Neuronal stem cell (in vitro differentiated cells): ENCODE results near the gene SORCS1.

Experiments used
- DNase-seq: peaks from one replicate; pipeline ENCODE4 v3.0.0-alpha.2; 2013; ENCODE audit warnings: low spot score
- H2AFZ ChIP-seq: one replicate; pipeline ENCODE4 v1.6.1; 2013; ENCODE audit warnings: mild to moderate bottlenecking, low read length, inconsistent platforms
- H2AK5ac ChIP-seq: 2 replicates; pipeline ENCODE4 v1.6.1; 2013; ENCODE audit warnings: low read depth, mild to moderate bottlenecking, inconsistent platforms, low read length, moderate library complexity, mixed read lengths
- H2BK120ac ChIP-seq: 2 replicates; pipeline ENCODE4 v1.6.1; 2013; ENCODE audit warnings: low read depth, mild to moderate bottlenecking, inconsistent platforms, low read length, moderate library complexity, mixed read lengths
- H2BK12ac ChIP-seq: one replicate; pipeline ENCODE4 v1.6.1; 2013; ENCODE audit warnings: low read length, inconsistent platforms
- H2BK15ac ChIP-seq: 2 replicates; pipeline ENCODE4 v1.6.1; 2013; ENCODE audit warnings: mild to moderate bottlenecking, low read length, inconsistent platforms, mixed read lengths
- H2BK5ac ChIP-seq: one replicate; pipeline ENCODE4 v1.6.1; 2013; ENCODE audit warnings: inconsistent platforms, mild to moderate bottlenecking, low read length, moderate library complexity
- H3K14ac ChIP-seq: one replicate; pipeline ENCODE4 v1.6.1; 2013; ENCODE audit warnings: low read length, inconsistent platforms
- H3K18ac ChIP-seq: 2 replicates; pipeline ENCODE4 v1.6.1; 2013; ENCODE audit warnings: low read length, inconsistent platforms
- H3K23ac ChIP-seq: 2 replicates; pipeline ENCODE4 v1.6.1; 2013; ENCODE audit warnings: low read depth, mild to moderate bottlenecking, mixed read lengths, low read length, inconsistent platforms; ENCODE audit not compliant: poor library complexity
- H3K27ac ChIP-seq: replicated peaks from 3 replicates; pipeline ENCODE4 v1.5.1; 2013; ENCODE audit warnings: low read length, inconsistent platforms
- H3K27me3 ChIP-seq, 3 experiments: 2 replicates each; pipeline ENCODE4 v1.6.1; 2013; ENCODE audit warnings: low read length in 3 of 3, mild to moderate bottlenecking in 2 of 3, inconsistent platforms in 1 of 3, low read depth in 1 of 3, mixed read lengths in 1 of 3, moderate library complexity in 1 of 3; ENCODE audit not compliant: control insufficient read depth in 3 of 3, insufficient read depth in 3 of 3
- H3K36me3 ChIP-seq, 2 donors: replicated peaks in 1 of 2; 2 replicates each; pipeline ENCODE4 v1.6.1; 2013; ENCODE audit warnings: low read length in 2 of 2; ENCODE audit not compliant: control insufficient read depth in 2 of 2, insufficient read depth in 2 of 2
- H3K4ac ChIP-seq: 2 replicates; pipeline ENCODE4 v1.6.1; 2013; ENCODE audit warnings: inconsistent platforms, mild to moderate bottlenecking, low read length, moderate library complexity
- H3K4me1 ChIP-seq, 2 donors: 1 replicate in 1 of 2; 2 replicates in 1 of 2; pipeline ENCODE4 v1.6.1; 2013; ENCODE audit warnings: low read length in 2 of 2, low read depth in 1 of 2; ENCODE audit not compliant: control insufficient read depth in 2 of 2, insufficient read depth in 1 of 2
- H3K4me2 ChIP-seq: one replicate; pipeline ENCODE4 v1.6.1; 2013; ENCODE audit warnings: mild to moderate bottlenecking, low read length, inconsistent platforms; ENCODE audit not compliant: insufficient read depth, poor library complexity, severe bottlenecking
- H3K4me3 ChIP-seq, 2 donors: 2 replicates each; pipeline ENCODE4 v1.5.1; 2013; ENCODE audit warnings: low read length in 2 of 2, mild to moderate bottlenecking in 2 of 2, inconsistent platforms in 1 of 2, moderate library complexity in 1 of 2
- H3K79me1 ChIP-seq: one replicate; pipeline ENCODE4 v1.6.1; 2013; ENCODE audit warnings: low read depth, mild to moderate bottlenecking, inconsistent platforms, low read length, moderate library complexity
- H3K9ac ChIP-seq: one replicate; pipeline ENCODE4 v1.6.1; 2013; ENCODE audit warnings: mild to moderate bottlenecking, low read depth, low read length, inconsistent platforms; ENCODE audit not compliant: poor library complexity
- H3K9me3 ChIP-seq, 2 donors: replicated peaks in 1 of 2; 2 replicates each; pipeline versions ENCODE3 to v1.6.1; 2013; ENCODE audit warnings: low read length in 2 of 2, mild to moderate bottlenecking in 2 of 2, inconsistent platforms in 1 of 2, low read depth in 1 of 2, mixed read lengths in 1 of 2, moderate library complexity in 1 of 2; ENCODE audit not compliant: control insufficient read depth in 2 of 2, insufficient read depth in 1 of 2
- H4K8ac ChIP-seq: one replicate; pipeline ENCODE4 v1.6.1; 2013; ENCODE audit warnings: low read depth, mild to moderate bottlenecking, inconsistent platforms, low read length, moderate library complexity
- H4K91ac ChIP-seq: one replicate; pipeline ENCODE4 v1.6.1; 2013; ENCODE audit warnings: low read length, low read depth, mild to moderate bottlenecking, inconsistent platforms; ENCODE audit not compliant: poor library complexity
- WGBS, 2 donors: extraction: QIAGEN DNeasy Blood & Tissue Kit; methylation state at CpG; one replicate each; pipeline ENCODE4 v1.1.7; 2013; ENCODE audit warnings: missing lambda C conversion rate in 2 of 2, mixed read lengths in 1 of 2; ENCODE audit not compliant: insufficient read length in 2 of 2, insufficient replicate concordance in 1 of 2; ENCODE audit errors: extremely low coverage in 2 of 2; 5-methylcytosine and 5-hydroxymethylcytosine counted together

SORCS1 gene

GRCh38 chr10:106877574-106877973, 286.9 kb downstream of the SORCS1 start:
- no peak overlapping the region for H3K9ac ChIP-seq
- H2BK120ac ChIP-seq = no peak overlapping the region
- no peaks in the 10 kb centered on the region for H3K79me1 ChIP-seq
- no peak overlapping the region for H3K18ac ChIP-seq
- no peak overlapping the region for H4K91ac ChIP-seq
- H2AFZ ChIP-seq = no peak overlapping the region
- H3K9me3 ChIP-seq = peaks cover 0 to 2% of the 10 kb centered on the region in 2 donors
- H3K36me3 ChIP-seq = no peaks in the 10 kb centered on the region
- H3K4me1 ChIP-seq = peaks cover 0 to 1% of the 10 kb centered on the region in 2 donors
- no peak overlapping the region for H4K8ac ChIP-seq
- no peak overlapping the region for H2BK15ac ChIP-seq
- WGBS, 2 donors = no CpG with 5 or more reads among the region's 5 CpGs
- H3K27me3 ChIP-seq = no peaks in the 10 kb centered on the region
- no peak overlapping the region for H2AK5ac ChIP-seq
- no peak overlapping the region for H3K4ac ChIP-seq
- H3K27ac ChIP-seq = no peak overlapping the region
- H2BK12ac ChIP-seq = no peak overlapping the region
- H3K23ac ChIP-seq = no peak overlapping the region
- H3K4me3 ChIP-seq = no peak overlapping the region
- DNase-seq = no peak
- H2BK5ac ChIP-seq = no peak overlapping the region
- H3K14ac ChIP-seq = no peak overlapping the region
- no peak overlapping the region for H3K4me2 ChIP-seq

GRCh38 chr10:106874604-106874889, 290.0 kb downstream of the SORCS1 start:
- H2BK15ac ChIP-seq = no peak overlapping the region
- no peak overlapping the region for H3K4ac ChIP-seq
- H3K27me3 ChIP-seq = no peaks in the 10 kb centered on the region
- H3K4me2 ChIP-seq = no peak overlapping the region
- no peak overlapping the region for H3K18ac ChIP-seq
- no peak overlapping the region for H3K9ac ChIP-seq
- no peaks in the 10 kb centered on the region for H3K79me1 ChIP-seq
- DNase-seq = no peak
- no peak overlapping the region for H3K27ac ChIP-seq
- no peak overlapping the region for H2BK5ac ChIP-seq
- no peak overlapping the region for H4K8ac ChIP-seq
- no peak overlapping the region for H4K91ac ChIP-seq
- H3K4me3 ChIP-seq = no peak overlapping the region
- peaks cover 0 to 2% of the 10 kb centered on the region in 2 donors for H3K9me3 ChIP-seq
- H2AK5ac ChIP-seq = no peak overlapping the region
- H3K23ac ChIP-seq = no peak overlapping the region
- H3K4me1 ChIP-seq = peaks cover 0 to 1% of the 10 kb centered on the region in 2 donors
- no peak overlapping the region for H3K14ac ChIP-seq
- H2AFZ ChIP-seq = no peak overlapping the region
- no peak overlapping the region for H2BK12ac ChIP-seq
- no peaks in the 10 kb centered on the region for H3K36me3 ChIP-seq
- WGBS, 2 donors = no CpG with 5 or more reads among the region's 2 CpGs
- H2BK120ac ChIP-seq = no peak overlapping the region

GRCh38 chr10:106873770-106874603, 290.5 kb downstream of the SORCS1 start:
- H2BK120ac ChIP-seq = no peak overlapping the region
- H3K79me1 ChIP-seq = no peaks in the 10 kb centered on the region
- no peak overlapping the region for H3K27ac ChIP-seq
- no peak overlapping the region for H2BK5ac ChIP-seq
- H4K8ac ChIP-seq = no peak overlapping the region
- no peak overlapping the region for H3K14ac ChIP-seq
- DNase-seq = no peak
- no peak overlapping the region for H3K4me2 ChIP-seq
- H2BK15ac ChIP-seq = no peak overlapping the region
- H3K9me3 ChIP-seq = peaks cover 0 to 2% of the 10 kb centered on the region in 2 donors
- peaks cover 0 to 1% of the 10 kb centered on the region in 2 donors for H3K4me1 ChIP-seq
- WGBS, 2 donors = no CpG with 5 or more reads among the region's 5 CpGs
- H3K27me3 ChIP-seq = no peaks in the 10 kb centered on the region
- H3K23ac ChIP-seq = no peak overlapping the region
- no peak overlapping the region for H4K91ac ChIP-seq
- no peaks in the 10 kb centered on the region for H3K36me3 ChIP-seq
- no peak overlapping the region for H3K4me3 ChIP-seq
- H3K4ac ChIP-seq = no peak overlapping the region
- H2BK12ac ChIP-seq = no peak overlapping the region
- no peak overlapping the region for H3K9ac ChIP-seq
- H2AK5ac ChIP-seq = no peak overlapping the region
- H3K18ac ChIP-seq = no peak overlapping the region
- no peak overlapping the region for H2AFZ ChIP-seq

GRCh38 chr10:106872176-106872575, 292.3 kb downstream of the SORCS1 start:
- H2BK120ac ChIP-seq = no peak overlapping the region
- no peak overlapping the region for H3K4me2 ChIP-seq
- no peak overlapping the region for H3K9ac ChIP-seq
- H2AK5ac ChIP-seq = no peak overlapping the region
- H3K4me1 ChIP-seq = no peaks in the 10 kb centered on the region
- H3K27ac ChIP-seq = no peak overlapping the region
- no peak overlapping the region for H3K4ac ChIP-seq
- H3K36me3 ChIP-seq = no peaks in the 10 kb centered on the region
- no peak overlapping the region for H3K4me3 ChIP-seq
- H4K8ac ChIP-seq = no peak overlapping the region
- no peak overlapping the region for H3K18ac ChIP-seq
- no peak overlapping the region for H3K14ac ChIP-seq
- H2BK12ac ChIP-seq = no peak overlapping the region
- no peak overlapping the region for H4K91ac ChIP-seq
- no peak overlapping the region for H2BK15ac ChIP-seq
- H3K9me3 ChIP-seq = peaks cover 0 to 2% of the 10 kb centered on the region in 2 donors
- H3K27me3 ChIP-seq = no peaks in the 10 kb centered on the region
- no peaks in the 10 kb centered on the region for H3K79me1 ChIP-seq
- no peak overlapping the region for H3K23ac ChIP-seq
- WGBS, 2 donors = no CpG with 5 or more reads among the region's 2 CpGs
- no peak for DNase-seq
- H2AFZ ChIP-seq = no peak overlapping the region
- H2BK5ac ChIP-seq = no peak overlapping the region
